CD4-positive, alpha-beta T cell treated with Interleukin-1 beta for 1 hour (primary cell): Measurements from ENCODE around the gene KLHL14.
"Not testable (repeated sequence)": the region's sequence is repeated elsewhere in the genome, so short reads cannot be mapped to it uniquely, and the experiment has no call there.

Source experiments
- DNase-seq, 2 donors: peaks; one replicate each; pipeline ENCODE4 v3.0.0-alpha.2; 2020 to 2022

KLHL14 gene

GRCh38 chr18:32712860-32713259 lies 60.0 kb downstream of the KLHL14 start:
- no peak for DNase-seq

- DNase-seq = no peak
Measured at GRCh38 chr18:32711862-32712261, 61.0 kb downstream of the KLHL14 start.

- no peak for DNase-seq
Measured at GRCh38 chr18:32707586-32707985, 65.2 kb downstream of the KLHL14 start.

GRCh38 chr18:32707147-32707546 lies 65.7 kb downstream of the KLHL14 start:
- DNase-seq = no peak

GRCh38 chr18:32701313-32701712 lies 71.5 kb downstream of the KLHL14 start:
- no peak for DNase-seq

GRCh38 chr18:32698153-32698552 lies 74.7 kb downstream of the KLHL14 start:
- no peak for DNase-seq

GRCh38 chr18:32696376-32696775 lies 76.4 kb downstream of the KLHL14 start:
- no peak for DNase-seq

- no peak for DNase-seq
Measured at GRCh38 chr18:32695534-32695933, 77.3 kb downstream of the KLHL14 start.

- no peak for DNase-seq
Measured at GRCh38 chr18:32688821-32689220, 84.0 kb downstream of the KLHL14 start.

GRCh38 chr18:32684940-32685339 lies 87.9 kb downstream of the KLHL14 start:
- DNase-seq = no peak

- no peak for DNase-seq
Measured at GRCh38 chr18:32684096-32684495, 88.7 kb downstream of the KLHL14 start.

- DNase-seq = no peak
Measured at GRCh38 chr18:32683044-32683443, 89.8 kb downstream of the KLHL14 start.

- no peak for DNase-seq
Measured at GRCh38 chr18:32677578-32677977, 95.2 kb downstream of the KLHL14 start.

GRCh38 chr18:32674491-32674890 lies 98.3 kb downstream of the KLHL14 start:
- no peak for DNase-seq

- DNase-seq = no peak
Measured at GRCh38 chr18:32672398-32672797, 100.4 kb downstream of the KLHL14 start.

GRCh38 chr18:32670727-32671126 lies 102.1 kb downstream of the KLHL14 start:
- no peak for DNase-seq

- no peak for DNase-seq
Measured at GRCh38 chr18:32669549-32670165, 103.2 kb downstream of the KLHL14 start.

- no peak for DNase-seq
Measured at GRCh38 chr18:32668956-32669355, 103.9 kb downstream of the KLHL14 start.

GRCh38 chr18:32661486-32662299 lies 111.1 kb downstream of the KLHL14 start:
- no peak for DNase-seq

- DNase-seq = not testable (repeated sequence)
Measured at GRCh38 chr18:32654507-32654906, 118.3 kb downstream of the KLHL14 start.

GRCh38 chr18:32637659-32638058 lies 135.2 kb downstream of the KLHL14 start:
- DNase-seq = not testable (repeated sequence)

GRCh38 chr18:32637226-32637625 lies 135.6 kb downstream of the KLHL14 start:
- DNase-seq = no peak

GRCh38 chr18:32634876-32635431 lies 137.9 kb downstream of the KLHL14 start:
- no peak for DNase-seq
